Stimulated activated CD8-positive, alpha-beta memory T cell treated with anti-CD3 and anti-CD28 coated beads, Interleukin-15, amount 100 ng/mL, for 4 hours (primary cell): Measurements from ENCODE around the gene GDF15.
A peak's percentile ranks its signal among the peaks of the same experiment; 100 is the strongest.

ENCODE experiments used
- DNase-seq, 2 donors: peaks; one replicate each; pipeline ENCODE4 v3.0.0-alpha.2; 2020; ENCODE audit warnings: low read depth in 2 of 2

The GDF15 gene

DNA sequence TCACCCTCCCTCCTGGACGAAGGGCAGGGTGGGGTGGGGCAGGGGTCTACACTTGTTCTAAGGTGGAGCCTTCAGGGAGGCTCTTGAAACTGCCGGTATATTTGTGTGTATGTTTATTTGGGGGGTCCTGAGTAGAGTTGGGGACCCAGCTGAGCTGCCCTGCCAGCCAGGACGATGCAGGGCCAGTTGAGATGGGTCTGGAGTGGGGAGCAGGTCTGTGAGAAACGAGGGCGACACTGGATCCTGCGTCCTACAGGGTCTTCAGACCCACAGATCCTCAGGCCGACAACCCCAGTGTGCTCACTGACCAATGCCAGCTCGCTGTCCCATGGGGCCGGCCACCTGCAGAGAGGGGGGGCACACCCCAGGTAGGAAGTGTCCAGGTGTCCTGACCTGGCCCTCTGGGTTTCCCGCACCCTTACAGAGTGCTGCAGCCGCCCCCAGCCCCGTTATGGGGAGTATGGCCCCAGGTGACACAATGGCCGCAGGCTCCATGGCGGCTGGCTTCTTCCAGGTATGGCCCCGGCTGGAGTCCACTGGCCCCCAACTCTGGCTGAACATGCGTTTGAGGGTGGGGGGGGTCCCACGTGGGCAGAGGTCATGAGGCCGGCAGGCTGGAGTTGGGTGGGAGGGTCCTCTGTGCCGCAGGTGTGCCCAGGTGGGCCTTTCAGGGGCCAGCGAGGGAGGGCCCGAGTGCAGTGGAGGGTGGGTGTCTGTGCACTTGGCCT, 44.6 kb downstream of the GDF15 start:
- DNase-seq: no peak

DNA sequence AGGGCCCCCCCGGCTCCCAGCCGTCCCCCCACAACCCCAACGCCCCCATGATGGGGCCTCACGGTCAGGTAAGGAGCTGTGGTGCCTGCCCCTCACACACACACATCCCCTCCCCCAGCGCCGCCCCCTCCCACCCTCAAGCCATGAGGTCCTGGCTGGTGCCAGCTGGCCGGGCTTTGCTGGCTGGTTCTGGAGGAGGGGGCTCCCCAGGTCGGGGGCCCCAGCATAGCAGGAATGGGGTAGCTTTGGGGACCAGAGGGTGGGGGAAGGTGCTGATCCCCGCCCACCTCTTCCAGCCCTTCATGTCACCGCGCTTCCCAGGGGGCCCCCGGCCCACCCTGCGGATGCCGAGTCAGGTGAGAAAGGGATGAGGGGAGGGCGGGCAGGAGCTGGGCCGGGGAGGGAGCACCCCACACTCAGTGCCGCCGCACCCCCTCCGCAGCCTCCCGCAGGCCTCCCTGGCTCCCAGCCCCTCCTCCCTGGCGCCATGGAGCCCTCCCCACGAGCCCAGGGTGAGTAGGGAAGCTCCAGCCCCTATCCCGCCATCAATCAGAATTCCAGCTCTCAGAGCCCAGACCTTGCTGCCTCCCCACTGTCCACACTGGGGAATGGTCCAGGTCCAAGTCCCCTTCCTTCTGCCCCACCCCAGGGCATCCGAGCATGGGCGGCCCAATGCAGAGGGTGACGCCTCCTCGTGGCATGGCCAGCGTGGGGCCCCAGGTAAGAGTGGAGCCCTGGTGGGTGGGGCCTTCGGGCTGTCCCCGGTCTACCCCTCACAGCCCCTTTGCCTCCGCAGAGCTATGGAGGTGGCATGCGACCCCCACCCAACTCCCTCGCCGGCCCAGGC, 45.6 kb downstream of the GDF15 start:
- no peak for DNase-seq

DNA sequence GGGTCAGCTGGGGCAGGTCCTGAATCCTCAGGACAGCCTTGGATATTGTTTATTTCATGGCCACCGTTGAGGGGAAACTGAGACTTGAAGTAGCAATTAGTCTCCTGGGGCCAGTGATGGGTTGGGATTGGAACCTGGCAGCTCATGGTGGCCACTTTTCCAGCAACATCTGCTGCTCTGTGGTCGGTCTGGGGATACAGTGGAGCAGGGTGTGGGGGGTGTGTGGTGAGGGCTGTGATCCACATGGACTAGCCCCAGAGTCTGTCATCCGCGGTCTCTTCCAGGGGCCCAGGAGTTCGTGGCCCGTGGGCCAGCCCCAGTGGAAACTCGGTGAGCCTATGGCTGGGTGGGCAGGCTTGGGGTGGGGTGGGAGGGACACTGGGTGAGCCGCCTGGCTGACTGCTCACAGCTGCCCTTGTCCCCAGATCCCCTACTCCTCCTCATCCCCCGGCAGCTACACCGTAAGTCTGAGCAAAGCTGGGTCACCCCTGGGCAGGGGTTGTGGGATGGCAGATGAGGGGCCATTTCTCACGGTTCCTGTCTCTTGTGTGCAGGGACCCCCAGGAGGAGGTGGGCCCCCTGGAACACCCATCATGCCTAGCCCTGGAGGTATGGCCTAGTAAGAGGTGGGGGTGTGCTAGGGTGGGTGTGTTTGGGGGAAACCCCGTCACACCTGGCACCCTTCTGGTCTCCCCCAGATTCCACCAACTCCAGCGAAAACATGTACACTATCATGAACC, 46.5 kb downstream of the GDF15 start:
- no peak for DNase-seq

DNA sequence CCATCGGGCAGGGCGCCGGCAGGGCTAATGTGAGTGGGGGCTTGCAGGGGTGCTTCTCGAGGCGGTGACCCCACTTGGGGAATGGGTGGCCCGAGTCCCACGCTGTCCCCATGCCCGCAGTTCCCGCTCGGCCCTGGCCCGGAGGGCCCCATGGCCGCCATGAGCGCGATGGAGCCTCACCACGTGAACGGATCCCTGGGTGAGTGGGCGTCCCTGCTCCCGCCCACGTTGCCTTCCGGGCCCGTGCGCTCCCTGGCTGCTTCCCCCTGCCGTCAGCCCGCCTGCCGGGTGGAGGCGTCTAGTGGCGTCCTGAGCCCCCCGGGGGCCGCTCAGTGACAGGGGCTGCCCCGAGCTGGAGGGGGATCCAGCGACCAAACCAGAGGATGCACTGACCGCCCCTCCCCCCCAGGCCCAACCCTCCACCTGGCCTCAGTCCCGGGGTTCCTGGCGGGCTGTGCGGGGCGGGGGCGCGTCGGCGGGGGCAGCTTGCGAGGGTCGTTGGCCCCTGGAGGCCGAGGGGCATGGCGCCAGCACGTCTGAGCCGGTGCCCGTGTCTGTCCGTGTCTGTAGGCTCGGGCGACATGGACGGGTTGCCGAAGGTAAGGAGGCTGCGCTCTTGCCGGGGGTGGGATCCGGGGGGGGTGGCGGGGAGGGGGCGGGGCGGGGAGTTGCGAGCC, 47.2 kb downstream of the GDF15 start:
- DNase-seq: no peak

DNA sequence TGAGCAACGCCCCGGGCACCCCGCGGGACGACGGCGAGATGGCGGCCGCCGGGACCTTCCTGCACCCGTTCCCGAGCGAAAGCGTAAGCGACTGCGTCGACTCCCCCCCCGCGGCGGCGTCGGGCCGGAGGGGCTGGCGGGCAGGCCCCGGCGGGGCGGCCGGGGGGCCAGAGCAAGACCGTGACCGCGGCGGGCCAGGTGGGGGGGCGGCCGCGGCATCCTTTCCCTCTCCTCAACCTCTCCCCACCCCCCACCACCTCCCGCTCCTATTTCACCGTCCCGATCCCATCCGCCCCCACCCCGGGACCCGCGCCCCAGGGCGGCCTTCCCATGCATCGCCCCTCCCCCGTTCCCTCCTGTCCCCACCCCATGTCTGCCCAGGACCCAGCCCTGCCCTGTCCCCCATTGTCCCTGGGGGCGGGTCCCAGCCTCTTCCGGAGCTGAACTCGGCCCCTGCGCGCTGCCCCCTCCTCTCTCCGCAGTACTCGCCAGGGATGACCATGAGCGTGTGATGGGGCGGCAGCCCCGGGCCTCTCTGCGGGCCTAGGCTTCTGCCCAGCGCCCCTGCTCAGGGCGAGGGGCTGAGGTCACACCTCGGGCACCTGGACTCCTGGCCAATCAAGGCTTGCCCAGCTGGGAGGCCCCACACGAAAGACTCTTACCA, 47.9 kb downstream of the GDF15 start:
- no peak for DNase-seq

DNA sequence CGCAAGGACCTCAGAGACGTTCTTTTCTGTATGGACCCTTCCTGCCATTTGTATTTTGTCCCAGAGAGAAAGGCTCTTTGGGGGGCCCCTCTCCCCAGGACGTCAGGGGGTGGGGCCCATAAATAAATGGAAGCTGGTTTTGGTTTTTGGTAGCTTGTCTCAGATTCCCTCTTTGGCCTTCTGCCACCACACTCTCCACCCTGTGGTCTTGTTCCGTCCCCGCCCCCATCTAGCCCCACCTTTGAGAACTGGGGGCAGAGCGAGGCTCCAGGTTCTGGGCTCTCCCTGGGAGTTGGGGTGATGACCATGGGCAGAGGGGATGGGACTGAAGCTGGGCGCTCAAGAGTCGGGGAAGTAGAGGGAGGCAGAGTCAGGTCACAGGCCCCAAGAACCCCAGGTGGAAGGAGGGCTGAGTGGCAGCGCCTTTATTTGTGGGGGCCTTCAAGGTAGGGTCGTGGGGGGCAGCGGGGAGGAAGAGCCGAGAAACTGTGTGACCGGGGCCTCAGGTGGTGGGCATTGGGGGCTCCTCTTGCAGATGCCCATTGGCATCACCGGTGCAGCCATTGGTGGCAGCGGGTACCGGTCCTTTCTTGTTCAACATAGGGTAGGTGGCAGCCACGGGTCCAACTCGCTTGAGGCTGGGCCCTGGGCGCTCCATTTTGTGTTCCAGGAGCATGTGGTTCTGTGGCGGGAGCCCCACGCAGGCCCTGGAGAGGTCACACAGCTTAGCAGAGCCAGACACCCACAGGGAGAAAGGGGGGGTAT, 48.6 kb downstream of the GDF15 start:
- no peak for DNase-seq

DNA sequence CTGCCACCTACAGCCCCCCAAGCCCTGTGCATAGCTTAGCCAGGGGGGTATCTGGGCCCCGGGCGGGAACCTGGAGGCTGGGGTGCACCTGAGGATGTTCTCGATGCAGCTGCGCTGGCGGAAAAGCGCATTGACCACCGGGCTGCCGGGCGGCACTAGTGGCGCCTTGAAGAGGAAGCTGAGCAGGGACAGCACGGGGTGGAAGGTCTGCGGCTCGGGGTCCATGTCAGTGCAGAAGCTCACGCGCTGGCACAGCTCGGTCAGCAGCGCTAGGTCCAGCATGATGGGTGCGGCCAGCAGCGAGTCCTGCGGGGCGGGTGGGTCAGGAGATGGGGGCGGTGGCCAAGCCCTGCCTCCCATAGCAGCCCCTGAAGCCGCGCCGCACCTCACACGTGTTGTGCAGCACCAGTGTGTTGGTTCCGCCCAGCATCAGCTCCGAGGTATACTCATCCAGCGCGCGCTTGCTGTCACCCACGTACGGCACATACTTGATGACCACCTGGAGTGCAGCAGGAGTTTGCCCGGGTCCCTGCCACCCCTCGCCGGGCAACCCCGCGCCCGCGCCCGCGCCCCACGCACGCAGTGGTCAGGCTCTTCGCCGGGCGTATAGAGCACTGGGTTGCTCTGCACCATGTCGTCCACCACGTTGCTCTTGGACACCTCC, 49.4 kb downstream of the GDF15 start:
- no peak for DNase-seq

DNA sequence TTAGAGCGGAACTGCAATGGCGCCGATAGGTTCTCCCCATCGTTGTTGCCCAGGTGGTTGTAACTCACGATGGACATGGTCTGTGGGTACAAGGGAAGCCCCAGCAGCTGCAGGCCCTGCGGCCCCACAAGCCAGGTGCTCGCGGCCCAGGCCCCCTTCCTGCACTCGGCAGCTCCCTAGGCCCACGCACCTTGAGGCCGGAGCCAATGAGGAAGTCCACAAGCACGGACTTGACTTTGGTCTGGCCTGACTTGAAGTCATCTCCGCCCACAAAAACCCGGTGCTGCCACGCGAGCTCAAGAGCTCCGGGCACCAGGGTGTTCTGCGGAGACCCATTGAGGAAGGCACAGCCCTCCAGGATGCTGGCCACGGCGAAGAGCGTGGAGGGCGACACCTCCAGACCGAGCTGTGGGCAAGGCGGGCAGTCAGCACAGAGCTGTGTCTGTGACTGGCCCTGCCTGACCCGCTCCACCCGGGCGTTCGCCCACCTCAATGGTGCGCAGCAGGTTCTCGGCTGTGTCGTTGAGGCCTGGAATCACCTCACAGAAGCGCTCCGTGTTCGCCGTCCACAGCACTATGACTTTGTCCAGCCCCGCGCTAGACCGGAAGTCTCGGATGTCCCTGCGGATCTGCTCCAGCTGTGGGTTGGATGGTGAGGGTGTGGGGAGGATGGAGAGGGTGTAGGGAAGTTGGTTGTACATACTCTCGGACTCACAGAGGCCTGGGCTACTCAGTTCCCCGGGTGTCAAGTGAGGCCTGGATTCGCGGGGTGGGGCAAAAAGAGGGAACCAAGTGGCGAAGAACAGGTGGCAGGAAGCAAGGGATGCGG, 50.1 kb downstream of the GDF15 start:
- no peak for DNase-seq

DNA sequence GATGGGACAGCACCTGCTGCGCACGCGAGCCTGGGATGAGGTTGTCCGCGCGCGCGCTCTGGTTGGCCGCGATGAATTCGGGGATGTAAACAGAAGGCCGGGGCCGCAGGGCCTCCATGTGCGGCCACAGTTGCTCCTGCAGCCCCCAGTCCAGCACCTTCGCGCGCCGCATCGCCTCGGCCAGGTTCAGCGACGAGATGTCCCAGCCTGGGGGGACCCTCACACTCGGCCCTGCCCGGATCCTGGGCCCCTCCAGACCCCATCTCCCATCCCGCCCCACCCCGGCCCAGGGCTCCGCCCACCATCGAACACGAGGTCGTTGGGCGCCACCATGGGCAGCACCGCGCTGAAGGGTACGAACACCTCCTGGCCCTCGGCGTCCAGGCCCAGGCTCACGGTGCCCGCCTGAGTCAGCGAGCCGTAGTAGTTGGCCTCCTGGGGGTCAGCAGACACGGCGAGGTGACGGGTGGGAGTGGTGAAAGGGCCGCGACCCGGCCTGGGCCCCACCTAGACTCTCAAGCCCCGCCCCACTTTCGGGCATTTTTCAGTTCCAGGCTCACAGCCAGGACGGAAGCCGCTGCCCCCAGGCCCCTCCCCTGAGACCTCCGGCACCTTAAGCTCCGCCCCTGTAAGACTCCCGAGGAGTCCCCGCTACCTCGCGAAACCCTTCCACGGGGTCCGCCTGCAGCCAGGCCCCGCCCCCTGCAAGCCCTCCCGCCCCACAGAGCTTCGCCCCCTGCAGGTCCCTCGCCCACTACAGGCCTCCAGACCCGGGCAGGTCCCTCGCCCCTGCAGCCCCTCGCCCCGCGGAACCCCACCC, 50.9 kb downstream of the GDF15 start:
- DNase-seq: peak; percentile 71 to 73

DNA sequence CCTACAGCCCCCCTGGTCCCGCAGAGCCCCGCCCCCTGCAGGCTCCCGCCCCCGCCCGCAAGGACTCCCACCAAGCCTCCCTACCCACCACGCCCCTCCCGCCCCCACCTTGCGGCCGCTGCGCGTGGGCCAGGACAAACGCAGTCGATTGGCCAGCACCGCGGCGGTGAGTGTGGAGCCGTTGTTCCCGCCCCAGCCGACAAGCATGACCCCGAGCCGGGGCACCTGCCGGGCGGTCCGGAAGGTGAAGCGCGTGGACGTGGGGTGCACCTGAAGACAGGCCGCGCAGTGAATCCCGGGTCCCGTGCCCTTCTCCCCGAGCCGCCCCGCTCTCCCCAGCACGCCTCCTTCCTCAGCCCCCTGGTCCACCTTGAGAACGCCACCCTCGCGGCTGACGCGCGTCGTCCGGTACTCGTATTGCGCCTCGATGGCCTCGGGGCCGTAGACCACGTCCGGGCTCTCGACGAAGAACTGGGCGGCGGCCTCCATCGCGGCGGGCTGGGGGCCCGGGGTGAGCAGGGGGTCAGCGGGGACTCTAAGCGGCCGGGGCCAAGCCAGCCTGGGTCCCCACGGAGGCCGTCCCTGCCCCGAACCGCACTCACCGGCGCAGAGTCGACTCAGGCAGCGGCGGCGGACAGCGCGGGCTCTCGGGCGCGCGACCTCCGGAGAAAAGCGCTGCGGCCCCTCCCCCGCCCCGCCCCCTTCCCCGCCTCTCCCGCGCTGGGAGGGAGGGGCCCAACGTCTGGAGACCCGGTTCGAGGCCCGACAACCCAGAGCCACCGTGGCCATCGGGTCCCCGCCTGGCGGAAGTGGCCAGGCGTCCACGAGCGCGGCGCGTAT, 51.8 kb downstream of the GDF15 start, which contains the start of gene ISYNA1:
Gene ISYNA1 (minus strand): TSS at position 643 of the 840 bp plus-strand sequence. CDS start 154 bp downstream, at position 489.
- peak; percentile 56 to 62 for DNase-seq

DNA sequence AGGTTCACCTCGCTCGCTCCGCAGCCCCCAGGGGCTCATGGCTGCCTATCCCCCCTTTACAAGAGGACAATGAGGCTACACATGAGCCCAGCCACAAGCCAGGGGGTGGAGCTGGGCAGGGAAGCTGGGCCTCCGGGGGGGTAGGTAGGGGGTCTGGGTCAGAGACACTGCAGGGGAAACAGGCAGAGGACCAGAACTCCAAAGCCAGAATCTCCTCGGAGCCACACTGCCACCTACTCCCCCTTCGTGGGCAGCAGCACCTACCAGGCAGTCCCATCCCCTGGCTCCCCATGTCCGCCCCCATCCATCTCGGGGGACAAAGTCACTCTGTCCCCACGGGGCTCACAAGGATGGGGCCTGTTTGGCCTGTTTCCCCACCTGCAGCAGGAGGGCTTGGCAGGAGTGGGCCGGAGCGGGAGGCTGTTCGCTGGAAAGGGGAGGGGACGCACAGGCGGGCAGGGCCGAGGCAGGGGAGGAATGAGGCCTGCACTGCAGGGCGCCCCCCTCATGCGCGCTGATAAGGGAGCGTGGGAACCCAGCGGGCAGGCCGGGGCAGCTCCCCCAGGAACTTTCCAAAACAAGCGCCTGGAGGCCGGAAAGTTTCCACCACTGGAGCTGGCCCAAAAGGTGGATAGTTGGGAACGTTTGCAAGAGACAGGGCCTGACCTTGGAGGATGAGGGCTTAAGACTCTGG, 52.5 kb downstream of the GDF15 start:
- no peak for DNase-seq
